IMR-90 (cell line): ENCODE results near the gene TMEM86B.

ENCODE experiments used
- MXI1 ChIP-seq: IDR thresholded peaks from 2 replicates; pipeline ENCODE4 v1.6.1; 2012; ENCODE audit warnings: low read depth, mild to moderate bottlenecking, low read length, moderate library complexity, borderline replicate concordance
- POLR2A ChIP-seq: IDR thresholded peaks from 2 replicates; pipeline ENCODE4 v1.6.1; 2012; ENCODE audit warnings: mild to moderate bottlenecking, low read depth, low read length
- SMC3 ChIP-seq: fragments of 150-350 bp; IDR thresholded peaks from 2 replicates; pipeline ENCODE4 v1.6.1; 2016; ENCODE audit warnings: low read depth, mild to moderate bottlenecking, antibody characterized with exemption, low read length, moderate library complexity
- TF ChIP-seq, protein P1 (sequence below): conservative IDR thresholded peaks from 2 replicates; pipeline ENCODE4 v1.5.1; 2012; ENCODE audit warnings: mild to moderate bottlenecking, low read depth, low read length, improper control_type of control experiment
- TF ChIP-seq, protein P2 (sequence below): fragments of 150-350 bp; IDR thresholded peaks from 2 replicates; pipeline ENCODE4 v1.6.1; 2017; ENCODE audit warnings: mild to moderate bottlenecking, antibody characterized with exemption, low read length, low read depth

DNA sequence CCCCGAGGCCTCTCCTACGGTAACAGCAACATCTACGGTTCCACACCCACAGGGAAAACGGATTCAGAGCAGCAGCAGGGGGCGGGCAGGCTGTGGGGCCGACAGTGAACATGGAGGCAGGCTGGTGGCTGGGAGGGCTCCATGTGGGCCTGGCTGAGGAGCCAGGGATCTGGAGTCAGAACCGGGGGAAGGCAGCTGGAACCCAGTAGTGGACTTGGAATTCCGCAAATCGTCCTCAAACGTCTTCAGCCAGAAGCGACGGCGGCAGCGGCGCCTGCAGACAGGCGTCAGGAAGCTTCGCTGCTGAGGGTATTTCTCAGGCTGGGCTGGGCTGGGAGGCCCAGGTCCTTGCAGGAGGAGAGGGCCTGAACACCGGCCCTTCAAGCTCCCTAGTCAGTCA lies 1.8 kb downstream of the TMEM86B start:
- TF ChIP-seq, protein P1, sequence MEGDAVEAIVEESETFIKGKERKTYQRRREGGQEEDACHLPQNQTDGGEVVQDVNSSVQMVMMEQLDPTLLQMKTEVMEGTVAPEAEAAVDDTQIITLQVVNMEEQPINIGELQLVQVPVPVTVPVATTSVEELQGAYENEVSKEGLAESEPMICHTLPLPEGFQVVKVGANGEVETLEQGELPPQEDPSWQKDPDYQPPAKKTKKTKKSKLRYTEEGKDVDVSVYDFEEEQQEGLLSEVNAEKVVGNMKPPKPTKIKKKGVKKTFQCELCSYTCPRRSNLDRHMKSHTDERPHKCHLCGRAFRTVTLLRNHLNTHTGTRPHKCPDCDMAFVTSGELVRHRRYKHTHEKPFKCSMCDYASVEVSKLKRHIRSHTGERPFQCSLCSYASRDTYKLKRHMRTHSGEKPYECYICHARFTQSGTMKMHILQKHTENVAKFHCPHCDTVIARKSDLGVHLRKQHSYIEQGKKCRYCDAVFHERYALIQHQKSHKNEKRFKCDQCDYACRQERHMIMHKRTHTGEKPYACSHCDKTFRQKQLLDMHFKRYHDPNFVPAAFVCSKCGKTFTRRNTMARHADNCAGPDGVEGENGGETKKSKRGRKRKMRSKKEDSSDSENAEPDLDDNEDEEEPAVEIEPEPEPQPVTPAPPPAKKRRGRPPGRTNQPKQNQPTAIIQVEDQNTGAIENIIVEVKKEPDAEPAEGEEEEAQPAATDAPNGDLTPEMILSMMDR, result no peak
- TF ChIP-seq POLR2A (no peak), MXI1 (no peak), SMC3 (no peak)
- TF ChIP-seq, protein P2, sequence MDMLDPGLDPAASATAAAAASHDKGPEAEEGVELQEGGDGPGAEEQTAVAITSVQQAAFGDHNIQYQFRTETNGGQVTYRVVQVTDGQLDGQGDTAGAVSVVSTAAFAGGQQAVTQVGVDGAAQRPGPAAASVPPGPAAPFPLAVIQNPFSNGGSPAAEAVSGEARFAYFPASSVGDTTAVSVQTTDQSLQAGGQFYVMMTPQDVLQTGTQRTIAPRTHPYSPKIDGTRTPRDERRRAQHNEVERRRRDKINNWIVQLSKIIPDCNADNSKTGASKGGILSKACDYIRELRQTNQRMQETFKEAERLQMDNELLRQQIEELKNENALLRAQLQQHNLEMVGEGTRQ, result no peak
